Rectal smooth muscle tissue (tissue), 1 donor: ENCODE results near the gene UNC80.

ENCODE experiments used
- H3K27ac ChIP-seq: one replicate; pipeline ENCODE4 v1.7.0; 2013; ENCODE audit warnings: low read depth, low read length, inconsistent platforms
- H3K27me3 ChIP-seq: one replicate; pipeline ENCODE4 v1.7.0; 2013; ENCODE audit warnings: low read length; ENCODE audit not compliant: control insufficient read depth, insufficient read depth
- H3K36me3 ChIP-seq: one replicate; pipeline ENCODE4 v1.7.0; 2013; ENCODE audit warnings: low read length; ENCODE audit not compliant: control insufficient read depth, insufficient read depth
- H3K4me1 ChIP-seq: one replicate; pipeline ENCODE4 v1.7.0; 2013; ENCODE audit warnings: low read length; ENCODE audit not compliant: control insufficient read depth, insufficient read depth
- H3K4me3 ChIP-seq: one replicate; pipeline ENCODE4 v1.7.0; 2013; ENCODE audit warnings: low read length
- H3K9ac ChIP-seq: one replicate; pipeline ENCODE4 v1.7.0; 2013; ENCODE audit warnings: low read length

The UNC80 gene

DNA sequence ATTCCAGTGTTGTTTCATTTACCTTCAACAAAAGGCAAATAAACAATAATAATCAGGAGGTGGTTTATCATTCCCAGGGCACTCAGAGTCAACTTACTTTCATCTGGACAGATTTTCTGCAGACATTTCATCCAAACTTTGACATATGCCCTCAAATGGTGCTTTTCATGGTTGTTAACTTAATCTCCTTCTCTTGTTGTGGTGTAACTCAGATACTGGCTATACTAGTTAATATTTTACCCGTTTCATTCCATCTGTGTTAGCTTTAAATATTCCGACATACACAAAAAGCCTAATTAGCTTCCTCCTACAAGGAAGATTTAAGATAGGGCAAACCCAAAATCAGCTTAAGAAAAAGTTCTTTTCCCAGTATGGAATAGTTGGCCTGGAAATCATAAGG, 186.4 kb downstream of the UNC80 start:
- H3K36me3 ChIP-seq: no peaks in the 10 kb centered on the region
- H3K4me3 ChIP-seq: no peak overlapping the region
- H3K9ac ChIP-seq: no peak overlapping the region
- no peaks in the 10 kb centered on the region for H3K4me1 ChIP-seq
- H3K27me3 ChIP-seq: no peaks in the 10 kb centered on the region
- no peak overlapping the region for H3K27ac ChIP-seq

DNA sequence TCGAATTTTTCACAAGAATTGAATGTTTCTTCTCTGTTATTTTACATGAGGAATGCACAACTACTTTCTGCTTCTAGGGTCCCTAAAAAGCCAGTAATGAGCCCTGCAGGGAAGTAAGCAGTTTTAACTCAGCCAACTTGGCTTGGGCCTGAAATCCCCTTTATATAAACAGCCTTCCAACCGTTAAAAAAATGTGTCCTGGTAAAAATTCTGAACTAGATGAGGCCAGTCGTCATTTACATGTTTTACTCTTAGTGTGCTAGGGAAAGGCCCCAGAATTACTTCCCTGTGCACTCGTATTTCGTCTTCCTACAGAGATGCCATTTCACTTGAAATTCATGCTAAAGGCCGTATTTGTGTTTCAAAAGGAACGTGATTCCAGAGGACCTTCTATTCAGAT, 188.4 kb downstream of the UNC80 start:
- no peak overlapping the region for H3K27ac ChIP-seq
- no peak overlapping the region for H3K9ac ChIP-seq
- H3K4me1 ChIP-seq: no peaks in the 10 kb centered on the region

GRCh38 chr2:209960676-209961630, 189.3 kb downstream of the UNC80 start:
- H3K27me3 ChIP-seq: no peaks in the 10 kb centered on the region
- no peaks in the 10 kb centered on the region for H3K4me1 ChIP-seq
- no peak overlapping the region for H3K4me3 ChIP-seq
- H3K9ac ChIP-seq: no peak overlapping the region
- H3K36me3 ChIP-seq: no peaks in the 10 kb centered on the region
- no peak overlapping the region for H3K27ac ChIP-seq

More for the DNA sequence above, 188.4 kb downstream of the UNC80 start:
- no peak overlapping the region for H3K4me3 ChIP-seq
- H3K36me3 ChIP-seq: no peaks in the 10 kb centered on the region
- H3K27me3 ChIP-seq: no peaks in the 10 kb centered on the region

DNA sequence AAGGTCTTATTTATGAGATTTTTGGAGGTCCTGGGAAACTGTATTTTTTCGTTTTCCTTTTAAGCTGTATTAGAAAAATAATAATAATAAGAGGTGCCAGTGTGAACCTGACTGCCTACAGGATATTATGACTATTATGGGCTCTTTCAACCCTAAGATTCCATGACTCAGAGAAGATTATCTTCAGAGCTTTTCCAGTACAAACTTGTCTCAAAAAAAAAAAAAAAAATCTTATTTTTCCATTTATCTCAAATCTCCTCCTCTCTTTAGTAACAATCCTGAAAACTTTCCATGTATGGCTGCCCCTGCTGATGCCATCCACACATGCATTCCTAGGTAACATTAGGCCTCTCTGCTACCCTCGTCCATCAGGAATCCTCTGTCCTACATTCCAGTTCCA, 194.1 kb downstream of the UNC80 start:
- Histone ChIP-seq H3K9ac (no peak overlapping the region), H3K27ac (no peak overlapping the region), H3K36me3 (no peaks in the 10 kb centered on the region), H3K4me3 (no peak overlapping the region), H3K4me1 (no peaks in the 10 kb centered on the region), H3K27me3 (no peaks in the 10 kb centered on the region)

DNA sequence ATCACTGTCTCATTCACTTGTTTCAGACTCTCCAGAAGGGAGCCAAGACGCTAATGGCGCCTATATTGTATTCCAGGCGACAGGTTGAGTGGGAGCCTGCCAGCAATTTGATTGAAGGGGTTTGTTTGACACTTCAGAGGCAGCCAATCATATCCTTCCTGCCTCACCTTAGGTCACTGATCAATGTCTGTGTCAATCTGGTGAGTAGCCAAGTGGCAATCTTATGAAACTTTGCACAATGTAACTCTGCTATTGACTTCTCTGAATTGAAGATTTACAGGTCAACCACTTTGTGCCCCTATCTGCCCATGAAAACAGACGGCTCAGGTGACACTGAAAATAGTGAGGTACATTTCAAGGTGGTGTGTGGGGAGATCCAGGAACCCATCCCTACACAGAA, 198.1 kb downstream of the UNC80 start:
- no peak overlapping the region for H3K4me3 ChIP-seq
- H3K36me3 ChIP-seq: no peaks in the 10 kb centered on the region
- no peak overlapping the region for H3K27ac ChIP-seq
- H3K4me1 ChIP-seq: no peaks in the 10 kb centered on the region
- H3K27me3 ChIP-seq: no peaks in the 10 kb centered on the region
- H3K9ac ChIP-seq: no peak overlapping the region

- Histone ChIP-seq H3K27me3 (no peaks in the 10 kb centered on the region), H3K9ac (no peak overlapping the region), H3K4me3 (no peak overlapping the region), H3K36me3 (no peaks in the 10 kb centered on the region), H3K27ac (no peak overlapping the region), H3K4me1 (no peaks in the 10 kb centered on the region)
Measured at GRCh38 chr2:209970271-209970670, 198.6 kb downstream of the UNC80 start.

GRCh38 chr2:209970711-209971110, 199.1 kb downstream of the UNC80 start:
- Histone ChIP-seq H3K27ac (no peak overlapping the region), H3K27me3 (no peaks in the 10 kb centered on the region), H3K4me1 (no peaks in the 10 kb centered on the region), H3K36me3 (no peaks in the 10 kb centered on the region), H3K4me3 (no peak overlapping the region), H3K9ac (no peak overlapping the region)

- no peaks in the 10 kb centered on the region for H3K36me3 ChIP-seq
- no peaks in the 10 kb centered on the region for H3K4me1 ChIP-seq
- no peak overlapping the region for H3K9ac ChIP-seq
- no peak overlapping the region for H3K4me3 ChIP-seq
- H3K27me3 ChIP-seq: no peaks in the 10 kb centered on the region
- H3K27ac ChIP-seq: no peak overlapping the region
Measured at GRCh38 chr2:209973328-209973727, 201.7 kb downstream of the UNC80 start.

GRCh38 chr2:209974576-209974975, 202.9 kb downstream of the UNC80 start:
- Histone ChIP-seq H3K27ac (no peak overlapping the region), H3K36me3 (no peaks in the 10 kb centered on the region), H3K4me1 (no peaks in the 10 kb centered on the region), H3K4me3 (no peak overlapping the region), H3K9ac (no peak overlapping the region), H3K27me3 (no peaks in the 10 kb centered on the region)

DNA sequence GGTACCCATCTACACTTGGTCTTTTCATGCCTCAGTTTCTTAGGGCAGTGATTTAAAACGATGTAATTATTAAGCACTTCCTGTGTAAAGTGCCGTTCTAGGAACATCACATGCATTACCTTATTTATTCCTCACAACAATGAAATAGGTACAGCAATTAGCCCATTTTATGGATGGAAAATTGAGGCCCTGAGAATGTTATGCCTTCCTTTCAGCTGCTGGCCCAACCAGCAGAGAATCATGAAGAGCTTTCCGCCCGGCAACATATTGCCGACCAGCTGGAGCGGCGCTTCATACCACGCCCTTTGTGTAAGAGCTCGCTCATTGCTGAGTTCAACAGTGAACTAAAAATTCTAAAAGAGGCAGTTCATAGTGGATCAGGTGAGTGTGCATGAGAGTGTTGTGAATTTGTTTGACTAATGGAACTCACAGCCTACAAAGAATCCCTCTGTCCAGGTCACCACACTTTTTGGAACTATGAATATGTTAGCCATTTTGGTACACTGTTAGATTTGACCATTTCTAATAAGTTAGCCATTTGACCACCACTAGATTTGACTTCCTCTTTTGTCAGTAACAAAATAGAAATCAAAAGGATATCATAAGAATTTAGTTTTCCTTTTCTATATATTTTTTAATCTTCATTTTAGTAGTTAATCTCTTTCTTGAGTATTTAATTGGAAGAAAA, 205.2 kb downstream of the UNC80 start:
- H3K27ac ChIP-seq: no peak overlapping the region
- no peaks in the 10 kb centered on the region for H3K4me1 ChIP-seq
- H3K27me3 ChIP-seq: no peaks in the 10 kb centered on the region
- no peak overlapping the region for H3K9ac ChIP-seq
- H3K4me3 ChIP-seq: no peak overlapping the region
- no peaks in the 10 kb centered on the region for H3K36me3 ChIP-seq

DNA sequence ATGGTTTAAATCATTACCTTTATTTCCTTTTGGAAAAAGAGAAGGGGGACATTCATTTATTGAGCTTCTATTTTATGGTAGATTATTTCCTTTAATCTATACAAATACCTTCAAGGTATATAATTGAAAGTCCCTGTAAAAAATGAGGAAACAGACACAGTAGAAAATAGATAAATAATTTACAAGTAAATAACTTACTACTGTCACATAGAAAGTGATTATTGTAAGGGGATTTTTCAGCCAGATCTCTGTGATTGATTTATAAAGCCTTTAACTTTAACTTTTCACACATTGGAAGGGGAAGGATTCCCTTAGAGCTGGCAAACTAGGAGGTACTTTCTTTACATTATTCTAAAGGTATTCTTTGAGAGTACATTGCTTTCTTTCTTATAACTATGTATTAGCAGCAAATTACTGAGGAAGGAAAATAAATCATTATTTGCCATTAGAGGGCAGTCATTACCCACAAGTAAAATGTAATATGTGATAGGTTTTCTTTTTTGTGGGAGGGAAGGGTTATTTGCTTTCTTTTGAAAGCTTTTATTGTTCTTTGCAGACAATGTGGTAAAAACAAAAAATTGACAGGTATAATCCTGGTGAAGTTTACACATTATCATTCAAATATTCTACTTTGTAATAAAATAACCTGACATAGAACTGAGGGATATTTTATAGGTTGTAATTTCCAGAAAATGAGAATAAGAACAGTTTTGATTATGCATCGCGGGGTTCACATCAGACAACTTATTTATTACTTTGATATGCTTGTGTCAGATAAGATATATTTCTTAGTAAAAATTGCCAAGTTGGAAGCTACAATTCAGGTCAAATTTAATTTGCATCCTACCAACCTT, 206.0 kb downstream of the UNC80 start:
- H3K27ac ChIP-seq: no peak overlapping the region
- H3K4me3 ChIP-seq: no peak overlapping the region
- no peaks in the 10 kb centered on the region for H3K36me3 ChIP-seq
- H3K4me1 ChIP-seq: no peaks in the 10 kb centered on the region
- H3K9ac ChIP-seq: no peak overlapping the region
- no peaks in the 10 kb centered on the region for H3K27me3 ChIP-seq

- Histone ChIP-seq H3K27ac (no peak overlapping the region), H3K4me3 (no peak overlapping the region), H3K4me1 (no peaks in the 10 kb centered on the region), H3K9ac (no peak overlapping the region), H3K36me3 (no peaks in the 10 kb centered on the region), H3K27me3 (no peaks in the 10 kb centered on the region)
Measured at GRCh38 chr2:209984291-209984690, 212.7 kb downstream of the UNC80 start.
